GM12878 (cell line): ENCODE measurements around the gene TRPV5. TPM values are rescaled to one million over a fixed set of nuclear protein-coding genes. Genes with fewer than 3 reads are reported as not detected.

Experiments
- ATAC-seq: fragments of 200-7000 bp; cut with Tn5 transposase; 3 replicates; pipeline ENCODE4 v1.9.1; 2020; ENCODE audit warnings: mild to moderate bottlenecking, moderate library complexity
- BruUV-seq: library from RNA; stranded (reverse); fragments of 400-500 nt; replicated peaks from 2 replicates; lab custom pipeline; 2021; lab: Mats Ljungman, UMichigan
- CTCF ChIA-PET: fragments of 300-600 bp; sonication (Branson Sonifier 250); formaldehyde crosslinking; extraction: SDS; loops from one replicate; lab custom pipeline; 2021; ENCODE audit warnings: inconsistent platforms; lab: Yijun Ruan, JAX
- POLR2A ChIA-PET: fragments of 350-600 bp; formaldehyde crosslinking; extraction: SDS; loops from one replicate; lab custom pipeline; 2021; ENCODE audit warnings: inconsistent platforms; lab: Charles Lee
- RAD21 ChIA-PET: fragments of 300-600 bp; sonication (Branson Sonifier 250); formaldehyde crosslinking; loops from one replicate; lab custom pipeline; 2023; ENCODE audit warnings: antibody characterized with exemption; ENCODE audit not compliant: unreplicated experiment; lab: Charles Lee
- SMC1A ChIA-PET: fragments of 300-600 bp; sonication (Branson Sonifier 250); formaldehyde crosslinking; loops from one replicate; lab custom pipeline; 2023; ENCODE audit not compliant: unreplicated experiment, uncharacterized antibody; lab: Charles Lee
- DNase-seq: peaks from one replicate; pipeline ENCODE4 v3.0.0-alpha.2; 2011; ENCODE audit warnings: low read depth, low spot score
- FAIRE-seq: peaks from 3 replicates; lab custom pipeline; 2011; peaks lifted over from hg19 to GRCh38; lab: Jason Lieb, UNC
- H2AFZ ChIP-seq: 2 replicates; pipeline ENCODE4 v1.6.0; 2011; ENCODE audit warnings: low read depth, low read length, control low read depth; ENCODE audit not compliant: control insufficient read depth
- H3K27ac ChIP-seq: 2 replicates; pipeline ENCODE4 v1.5.1; 2011; ENCODE audit warnings: control low read depth; ENCODE audit not compliant: control insufficient read depth, insufficient read depth
- H3K27me3 ChIP-seq, 2 experiments: replicated peaks in 1 of 2; 2 replicates each; pipeline versions ENCODE4 v1.6.0 to v1.6.1; 2011; ENCODE audit warnings: low read length in 1 of 2; ENCODE audit not compliant: control insufficient read depth in 2 of 2, insufficient read depth in 2 of 2
- H3K36me3 ChIP-seq, 2 experiments: 2 replicates each; pipeline ENCODE4 v1.5.1; 2011; ENCODE audit warnings: low read length in 1 of 2; ENCODE audit not compliant: control insufficient read depth in 2 of 2, insufficient read depth in 2 of 2
- H3K4me1 ChIP-seq: 2 replicates; pipeline ENCODE4 v1.6.1; 2011; ENCODE audit warnings: mild to moderate bottlenecking, low read length, moderate library complexity, mixed read lengths; ENCODE audit not compliant: control insufficient read depth, insufficient read depth
- H3K4me2 ChIP-seq: 2 replicates; pipeline ENCODE4 v1.6.0; 2011; ENCODE audit warnings: control low read depth; ENCODE audit not compliant: control insufficient read depth, insufficient read depth
- H3K4me3 ChIP-seq: fragments of 200-600 bp; sonication (generic); 2 replicates; pipeline ENCODE4 v1.5.1; 2016
- H3K79me2 ChIP-seq: 2 replicates; pipeline ENCODE4 v1.6.0; 2011; ENCODE audit warnings: low read length; ENCODE audit not compliant: control insufficient read depth, insufficient read depth
- H3K9ac ChIP-seq: 2 replicates; pipeline ENCODE4 v1.8.0; 2011; ENCODE audit warnings: low read length, control low read depth, mixed read lengths; ENCODE audit not compliant: control insufficient read depth, insufficient read depth
- H3K9me3 ChIP-seq: replicated peaks from 3 replicates; pipeline ENCODE4 v1.5.1; 2011; ENCODE audit warnings: mild to moderate bottlenecking, low read length; ENCODE audit not compliant: control insufficient read depth, insufficient read depth
- H4K20me1 ChIP-seq: 2 replicates; pipeline ENCODE4 v1.6.0; 2011; ENCODE audit not compliant: control insufficient read depth, insufficient read depth
- BHLHE40 ChIP-seq, 2 experiments: fragments of 450-650 bp in 1 of 2; IDR thresholded peaks; 2 replicates each; pipeline ENCODE4 v1.6.1; 2011 to 2017; ENCODE audit warnings: low read depth in 2 of 2, borderline replicate concordance in 1 of 2, improper control_type of control experiment in 1 of 2, low read length in 1 of 2, mild to moderate bottlenecking in 1 of 2
- BRCA1 ChIP-seq: IDR thresholded peaks from 2 replicates; pipeline ENCODE4 v1.6.1; 2011; ENCODE audit warnings: low read depth, low read length, improper control_type of control experiment
- ESRRA ChIP-seq: IDR thresholded peaks from 2 replicates; pipeline ENCODE4 v1.6.1; 2012; ENCODE audit warnings: mild to moderate bottlenecking, low read length, improper control_type of control experiment
- GATAD2B ChIP-seq: fragments of 450-650 bp; conservative IDR thresholded peaks from 2 replicates; pipeline ENCODE4 v1.6.1; 2017; ENCODE audit warnings: low read depth, mild to moderate bottlenecking, moderate library complexity
- IRF4 ChIP-seq: IDR thresholded peaks from 2 replicates; pipeline ENCODE4 v1.6.1; 2011; ENCODE audit warnings: low read depth, low read length
- KAT2A ChIP-seq: conservative IDR thresholded peaks from 2 replicates; pipeline ENCODE4 v1.6.1; 2011; ENCODE audit warnings: low read depth, low read length; ENCODE audit not compliant: control insufficient read depth
- MEF2B ChIP-seq: fragments of 450-650 bp; IDR thresholded peaks from 2 replicates; pipeline ENCODE4 v1.6.1; 2018; ENCODE audit warnings: mild to moderate bottlenecking, moderate library complexity; ENCODE audit not compliant: partially characterized antibody, poor library complexity, severe bottlenecking
- NFYB ChIP-seq: IDR thresholded peaks from 2 replicates; pipeline ENCODE4 v1.6.1; 2011; ENCODE audit warnings: low read depth, mild to moderate bottlenecking, low read length, improper control_type of control experiment, moderate library complexity; ENCODE audit not compliant: insufficient read depth
- RB1 ChIP-seq: fragments of 450-650 bp; formaldehyde crosslinking; IDR thresholded peaks from 2 replicates; pipeline ENCODE4 v1.6.1; 2017; ENCODE audit warnings: mild to moderate bottlenecking, borderline replicate concordance
- SUZ12 ChIP-seq: fragments of 200-600 bp; sonication (generic); IDR thresholded peaks from one replicate; pipeline ENCODE4 v1.6.1; 2018; ENCODE audit warnings: antibody characterized with exemption, mild to moderate bottlenecking; ENCODE audit not compliant: unreplicated experiment
- TARDBP ChIP-seq: IDR thresholded peaks from 2 replicates; pipeline ENCODE4 v1.6.1; 2016; ENCODE audit warnings: borderline replicate concordance
- ZNF622 ChIP-seq: fragments of 450-650 bp; IDR thresholded peaks from 2 replicates; pipeline ENCODE4 v1.6.1; 2017; ENCODE audit warnings: mild to moderate bottlenecking, inconsistent platforms
- whole genome bisulfite sequencing: methylation state at CpG from one replicate; pipeline ENCODE4 v1.1.6; 2016; ENCODE audit warnings: low lambda C conversion rate; ENCODE audit not compliant: insufficient replicate concordance, insufficient coverage; ENCODE audit errors: missing lambda C conversion rate; 5-methylcytosine and 5-hydroxymethylcytosine counted together
- in situ Hi-C: fragments of 300-500 bp; cut with MboI; formaldehyde crosslinking; loops from 9 replicates; pipeline ENCODE4 v1.14.3; 2018; ENCODE audit warnings: mixed read lengths
- intact Hi-C: fragments of 100-400 bp; cut with micrococcal nuclease; formaldehyde crosslinking; loops from one replicate; pipeline ENCODE4 v1.14.2; 2022; ENCODE audit not compliant: unreplicated experiment
- polyA plus RNA-seq, 11 experiments: library from polyadenylated mRNA; depleted of rRNA in 4 of 11; unstranded in 6 of 11; stranded (reverse) in 5 of 11; fragments of >200 nt; fragmentation: Nextera tagmentation in 4 of 11; fragmentation: Illumina TruSeq in 1 of 11; extraction: Ambion mirVana in 4 of 11; extraction: Trizol in 1 of 11; gene quantifications; 1 replicate in 1 of 11; 2 replicates in 10 of 11; pipeline versions ENCODE4 v1.2.1 to v1.2.3, GENCODE V29; 2011 to 2016; ENCODE audit warnings: inconsistent platforms in 2 of 11, missing spikeins in 2 of 11, low read depth in 1 of 11
- total RNA-seq, 4 experiments: library from RNA; depleted of rRNA in 3 of 4; stranded (reverse); fragments of >200 nt in 3 of 4; fragmentation: Illumina TruSeq in 1 of 4; extraction: Trizol in 1 of 4; gene quantifications; 2 replicates each; pipeline versions ENCODE4 v1.2.1 to v1.2.3, GENCODE V29; 2013 to 2021
- TF ChIP-seq, protein P1 (sequence below), 3 experiments: IDR thresholded peaks in 2 of 3; conservative IDR thresholded peaks in 1 of 3; 2 replicates each; pipeline ENCODE4 v1.5.1; 2011; ENCODE audit warnings: low read depth in 3 of 3, low read length in 3 of 3, mild to moderate bottlenecking in 3 of 3, control low read depth in 2 of 3, moderate library complexity in 2 of 3, inconsistent platforms in 1 of 3, mixed read lengths in 1 of 3; ENCODE audit not compliant: control insufficient read depth in 2 of 3, insufficient read depth in 1 of 3; ENCODE audit errors: extremely low read depth in 1 of 3
- TF ChIP-seq, protein P2 (sequence below): IDR thresholded peaks from 2 replicates; pipeline ENCODE4 v1.6.1; 2012; ENCODE audit warnings: low read depth, low read length, improper control_type of control experiment

Gene TRPV5
- total and polyA plus RNA-seq, 10 of the 15 experiments (the other 5 are each of a cell fraction or from before 2014, with no cell fraction given), result not detected

DNA sequence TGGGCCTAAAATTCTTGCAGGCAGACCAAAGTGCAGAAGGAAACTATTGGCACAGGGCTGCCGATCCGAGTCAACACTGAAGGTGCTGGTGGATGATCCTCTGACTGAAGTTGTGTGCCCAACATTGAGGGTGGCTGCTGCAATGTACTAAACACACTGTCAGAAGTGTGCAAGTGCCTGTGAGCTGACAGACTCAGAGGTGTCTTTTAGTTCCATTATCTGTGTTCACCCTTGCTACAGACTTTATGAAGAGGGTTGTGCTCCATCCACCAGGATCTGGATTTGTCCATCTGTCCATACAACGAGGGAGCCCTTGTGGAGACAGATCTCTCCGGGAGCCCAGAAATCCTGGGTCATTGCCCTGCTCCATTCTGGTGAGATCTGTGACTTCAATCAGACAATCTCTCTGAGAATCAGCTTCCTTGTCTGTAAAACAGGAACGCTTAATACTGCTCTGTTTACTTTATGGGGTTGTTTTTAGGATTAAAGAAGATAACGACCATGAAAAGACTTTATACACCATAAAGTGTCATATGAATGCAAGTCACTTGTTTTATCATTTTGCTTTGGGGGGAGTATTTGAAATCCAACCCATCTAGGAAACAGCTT is 38.5 kb downstream of the TRPV5 start (continued):
- TF ChIP-seq, protein P1, sequence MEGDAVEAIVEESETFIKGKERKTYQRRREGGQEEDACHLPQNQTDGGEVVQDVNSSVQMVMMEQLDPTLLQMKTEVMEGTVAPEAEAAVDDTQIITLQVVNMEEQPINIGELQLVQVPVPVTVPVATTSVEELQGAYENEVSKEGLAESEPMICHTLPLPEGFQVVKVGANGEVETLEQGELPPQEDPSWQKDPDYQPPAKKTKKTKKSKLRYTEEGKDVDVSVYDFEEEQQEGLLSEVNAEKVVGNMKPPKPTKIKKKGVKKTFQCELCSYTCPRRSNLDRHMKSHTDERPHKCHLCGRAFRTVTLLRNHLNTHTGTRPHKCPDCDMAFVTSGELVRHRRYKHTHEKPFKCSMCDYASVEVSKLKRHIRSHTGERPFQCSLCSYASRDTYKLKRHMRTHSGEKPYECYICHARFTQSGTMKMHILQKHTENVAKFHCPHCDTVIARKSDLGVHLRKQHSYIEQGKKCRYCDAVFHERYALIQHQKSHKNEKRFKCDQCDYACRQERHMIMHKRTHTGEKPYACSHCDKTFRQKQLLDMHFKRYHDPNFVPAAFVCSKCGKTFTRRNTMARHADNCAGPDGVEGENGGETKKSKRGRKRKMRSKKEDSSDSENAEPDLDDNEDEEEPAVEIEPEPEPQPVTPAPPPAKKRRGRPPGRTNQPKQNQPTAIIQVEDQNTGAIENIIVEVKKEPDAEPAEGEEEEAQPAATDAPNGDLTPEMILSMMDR (IDR thresholded peaks at IDR 0.05 in 2 of 3, conservative IDR thresholded peaks at IDR 0.05 in 1 of 3; ENCODE audit: control insufficient read depth in 2 of 3, extremely low read depth in 1 of 3, insufficient read depth in 1 of 3, low read depth in 3 of 3, low read length in 3 of 3), result no peak
- TF ChIP-seq GATAD2B (no peak), ESRRA (no peak), IRF4 (no peak), MEF2B (no peak)
- TF ChIP-seq, all 136 proteins: peak for 0

DNA sequence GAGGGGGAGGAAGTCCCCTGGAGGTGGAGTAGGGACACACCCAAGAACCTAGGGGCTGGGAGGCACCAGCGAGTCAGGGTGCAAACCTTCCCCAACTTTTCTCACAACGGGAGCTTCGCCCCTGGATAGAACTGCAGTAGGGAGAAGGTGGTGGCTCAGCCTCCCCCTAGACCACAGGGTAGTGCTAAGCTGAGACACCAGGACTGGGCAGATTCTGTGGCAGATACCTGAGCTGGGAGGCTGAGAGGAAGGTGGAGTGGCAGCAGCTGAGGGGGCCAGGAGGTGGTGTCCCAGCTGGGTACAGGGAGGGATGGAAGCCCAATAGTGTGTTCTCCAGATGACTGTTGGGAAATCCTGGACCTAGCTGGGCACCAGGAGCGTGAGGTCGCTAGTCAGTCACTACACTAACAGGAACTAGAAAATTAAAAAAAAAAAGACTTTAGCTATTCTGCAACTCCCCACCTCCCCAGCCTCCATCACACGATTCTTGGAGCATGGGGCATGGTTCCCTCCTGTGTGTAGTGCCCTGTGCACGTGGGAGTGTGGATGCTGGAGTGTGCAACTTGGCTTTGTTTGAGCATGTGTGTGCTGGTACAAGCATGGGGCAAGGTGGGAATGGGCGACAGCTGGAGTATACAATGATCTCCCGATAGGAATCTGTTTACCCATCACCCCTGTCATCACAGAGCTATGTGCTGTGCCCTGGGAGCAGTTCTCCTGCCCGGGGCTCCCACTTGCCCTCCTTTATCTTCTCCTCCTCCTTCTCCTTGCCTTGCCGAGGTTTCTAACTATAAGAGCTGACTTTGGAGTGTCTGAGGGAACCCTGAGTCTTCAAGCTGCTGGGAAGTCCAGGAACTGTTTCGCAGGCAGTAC is 39.2 kb downstream of the TRPV5 start:
- Histone ChIP-seq H2AFZ (no peak overlapping the region), H3K9me3 (no peaks in the 10 kb centered on the region), H3K27me3 (peaks cover 0 to 3% of the 10 kb centered on the region in 2 experiments; a peak in 3 of 4 replicates), H4K20me1 (no peaks in the 10 kb centered on the region), H3K4me2 (no peak overlapping the region), H3K27ac (no peak overlapping the region), H3K9ac (no peak overlapping the region), H3K36me3 (no peaks in the 10 kb centered on the region), H3K79me2 (no peaks in the 10 kb centered on the region), H3K4me1 (no peaks in the 10 kb centered on the region), H3K4me3 (no peak overlapping the region)
- ATAC-seq (no peak), FAIRE-seq (no peak), DNase-seq (no peak)
- intact Hi-C loops (no loop called here), in situ Hi-C loops (no loop called here)
- RAD21 ChIA-PET, result no interaction called here
- CTCF ChIA-PET, result interaction anchor here (1.0 to 1.4 kb wide), 2 partner anchors 13 to 15 kb away, joined by 3 read pairs; no protein-coding TSS in a partner anchor
- BruUV-seq, result no TSS peak
- SMC1A ChIA-PET, result no interaction called here
- POLR2A ChIA-PET, result interaction anchor here (1.0 kb wide), 1 partner anchor 17 kb away, joined by 6 read pairs; no protein-coding TSS in a partner anchor
- WGBS, result 3% methylated on average over 12 of the region's 12 CpGs
- no peak for TF ChIP-seq KAT2A
- TF ChIP-seq, protein P2, sequence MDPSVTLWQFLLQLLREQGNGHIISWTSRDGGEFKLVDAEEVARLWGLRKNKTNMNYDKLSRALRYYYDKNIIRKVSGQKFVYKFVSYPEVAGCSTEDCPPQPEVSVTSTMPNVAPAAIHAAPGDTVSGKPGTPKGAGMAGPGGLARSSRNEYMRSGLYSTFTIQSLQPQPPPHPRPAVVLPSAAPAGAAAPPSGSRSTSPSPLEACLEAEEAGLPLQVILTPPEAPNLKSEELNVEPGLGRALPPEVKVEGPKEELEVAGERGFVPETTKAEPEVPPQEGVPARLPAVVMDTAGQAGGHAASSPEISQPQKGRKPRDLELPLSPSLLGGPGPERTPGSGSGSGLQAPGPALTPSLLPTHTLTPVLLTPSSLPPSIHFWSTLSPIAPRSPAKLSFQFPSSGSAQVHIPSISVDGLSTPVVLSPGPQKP, result no peak
- no peak for TF ChIP-seq ZNF622
- TF ChIP-seq SUZ12, result no peak
- TF ChIP-seq TARDBP, result no peak
- no peak for TF ChIP-seq RB1
- TF ChIP-seq NFYB, result no peak
- no peak for TF ChIP-seq BRCA1
- TF ChIP-seq BHLHE40 (IDR thresholded peaks at IDR 0.05; ENCODE audit: borderline replicate concordance in 1 of 2, low read depth in 2 of 2, low read length in 1 of 2), result no peak
